ENCODE results near the gene THBS4.

The THBS4 gene

GRCh38 chr5:80048084-80048780 is 13.1 kb downstream of the THBS4 start:
- no peak for DNase-seq

DNA sequence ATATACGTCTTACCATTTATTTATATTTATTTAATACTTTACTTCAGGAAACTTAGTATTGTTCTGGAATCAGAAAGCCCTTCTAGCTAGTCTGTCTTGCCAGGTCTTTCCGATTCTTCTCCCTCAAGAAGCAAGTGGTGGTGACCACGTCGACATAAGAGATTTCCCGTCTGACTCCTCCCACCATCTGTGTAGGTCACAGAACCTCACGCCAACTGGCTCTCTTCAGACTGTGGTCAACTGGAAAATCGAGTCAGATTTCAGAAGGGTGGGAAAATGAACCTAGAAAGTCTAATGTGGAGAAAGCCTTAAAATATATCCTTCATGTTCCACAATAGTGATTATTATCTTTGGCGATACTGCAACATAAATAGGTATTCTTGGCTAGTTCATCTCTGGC is 17.3 kb downstream of the THBS4 start:
- DNase-seq = no peak

GRCh38 chr5:80054682-80055081 is 19.5 kb downstream of the THBS4 start:
- peak; percentile 52 for DNase-seq

DNA sequence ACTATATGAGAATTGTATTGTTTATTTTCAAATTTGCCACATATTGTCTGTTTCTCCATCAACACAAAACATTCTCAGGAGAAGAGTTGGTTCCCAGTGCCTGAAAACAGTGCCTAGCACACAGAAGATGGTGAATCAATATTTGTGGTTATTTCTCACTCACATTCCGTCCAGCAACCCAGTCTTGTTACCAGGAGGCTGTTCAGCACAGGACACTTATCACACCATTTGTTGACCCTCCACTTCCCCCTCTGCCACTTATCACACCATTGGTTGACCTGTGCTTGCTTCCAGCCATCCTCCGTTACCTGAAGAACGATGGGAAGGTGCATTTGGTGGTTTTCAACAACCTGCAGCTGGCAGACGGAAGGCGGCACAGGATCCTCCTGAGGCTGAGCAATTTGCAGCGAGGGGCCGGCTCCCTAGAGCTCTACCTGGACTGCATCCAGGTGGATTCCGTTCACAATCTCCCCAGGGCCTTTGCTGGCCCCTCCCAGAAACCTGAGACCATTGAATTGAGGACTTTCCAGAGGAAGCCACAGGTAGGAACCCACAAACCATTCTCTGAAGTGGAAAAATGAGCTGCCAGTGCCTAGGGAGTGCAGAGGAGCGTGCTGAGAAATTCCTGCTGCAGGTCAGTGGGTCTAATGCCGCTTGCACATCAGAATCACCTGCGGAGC is 20.5 kb downstream of the THBS4 start:
- no peak for DNase-seq

DNA sequence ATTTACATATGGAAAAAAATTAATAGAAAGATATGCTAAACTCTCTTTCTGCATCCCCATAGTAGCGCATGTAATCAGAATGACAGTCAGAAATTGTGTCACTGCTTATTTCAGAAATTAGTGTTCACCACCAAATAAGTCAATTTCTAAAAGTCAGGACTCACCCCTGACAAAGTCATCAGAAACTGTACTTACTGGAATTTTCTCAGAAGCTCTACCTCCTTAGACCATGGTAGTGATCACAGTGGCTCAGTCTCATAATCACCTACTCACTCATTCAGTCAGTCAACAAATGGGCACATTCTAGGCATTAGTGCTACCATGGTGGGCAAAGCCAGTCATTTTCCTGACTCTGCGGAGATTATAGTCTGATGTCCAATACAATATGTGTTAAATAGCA is 22.0 kb downstream of the THBS4 start:
- no peak for DNase-seq

DNA sequence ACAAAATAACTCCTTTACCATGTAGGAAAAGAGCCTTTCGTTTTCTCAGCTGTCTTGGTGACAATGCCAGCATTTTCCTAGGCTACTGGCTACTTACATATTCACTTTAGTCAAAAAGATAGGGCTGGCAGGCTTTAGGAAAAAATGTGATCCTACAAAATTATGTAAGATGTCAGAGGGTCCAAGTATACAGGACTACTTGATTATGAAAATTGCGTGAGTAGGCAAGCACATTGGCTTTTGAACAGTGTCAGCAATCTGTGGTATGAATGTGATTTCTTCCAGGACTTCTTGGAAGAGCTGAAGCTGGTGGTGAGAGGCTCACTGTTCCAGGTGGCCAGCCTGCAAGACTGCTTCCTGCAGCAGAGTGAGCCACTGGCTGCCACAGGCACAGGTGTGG is 22.8 kb downstream of the THBS4 start:
- DNase-seq = no peak

- DNase-seq = no peak
Measured at GRCh38 chr5:80059354-80059980, 24.3 kb downstream of the THBS4 start.

DNA sequence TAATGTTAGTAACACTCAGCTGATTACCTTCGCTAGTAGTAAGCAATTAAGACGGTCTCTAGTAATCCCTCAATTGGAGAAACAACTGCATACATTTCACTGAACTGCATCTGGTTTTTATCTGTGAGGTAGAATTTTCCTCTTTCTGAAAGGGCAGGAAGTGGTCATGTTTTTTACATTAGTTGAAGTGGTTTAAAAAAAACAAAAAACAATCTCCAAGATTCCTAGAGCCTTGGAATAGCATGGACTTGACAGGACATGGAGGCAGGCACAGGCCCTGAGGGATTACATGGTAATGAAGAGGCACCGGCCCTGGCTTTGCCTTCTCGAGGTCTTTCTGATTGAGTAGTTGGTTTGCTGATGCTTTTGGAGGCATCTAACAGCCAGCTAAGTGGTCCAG is 25.8 kb downstream of the THBS4 start:
- peak; percentile 6 for DNase-seq

GRCh38 chr5:80061547-80061946 is 26.4 kb downstream of the THBS4 start:
- DNase-seq = no peak

DNA sequence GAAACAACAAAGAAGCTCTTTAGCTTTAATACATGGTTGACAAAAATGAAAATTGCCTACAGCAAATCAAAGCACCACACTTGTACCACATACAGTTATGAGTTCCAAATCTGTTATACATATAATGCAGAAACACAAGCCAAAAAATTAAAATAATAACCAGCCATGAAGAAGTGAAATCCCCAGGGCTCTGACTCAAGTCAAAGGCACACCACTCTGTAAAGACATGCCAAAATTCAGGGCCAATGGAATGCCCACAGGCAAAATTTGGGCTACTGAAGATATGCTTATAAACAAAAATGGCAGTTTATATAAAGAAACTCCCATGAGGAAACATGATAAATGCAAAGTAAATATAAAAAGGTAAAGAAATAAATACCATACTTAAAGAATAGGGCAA is 29.0 kb downstream of the THBS4 start:
- DNase-seq = peak; percentile 12

GRCh38 chr5:80067016-80067415 is 31.9 kb downstream of the THBS4 start:
- no peak for DNase-seq

- no peak for DNase-seq
Measured at GRCh38 chr5:80067531-80068245, 32.5 kb downstream of the THBS4 start.

GRCh38 chr5:80068246-80068636 is 33.1 kb downstream of the THBS4 start:
- no peak for DNase-seq

- DNase-seq = no peak
Measured at GRCh38 chr5:80068775-80069174, 33.6 kb downstream of the THBS4 start.

- no peak for DNase-seq
Measured at GRCh38 chr5:80069251-80069800, 34.2 kb downstream of the THBS4 start.

- no peak for DNase-seq
Measured at GRCh38 chr5:80069918-80070318, 34.8 kb downstream of the THBS4 start.

DNA sequence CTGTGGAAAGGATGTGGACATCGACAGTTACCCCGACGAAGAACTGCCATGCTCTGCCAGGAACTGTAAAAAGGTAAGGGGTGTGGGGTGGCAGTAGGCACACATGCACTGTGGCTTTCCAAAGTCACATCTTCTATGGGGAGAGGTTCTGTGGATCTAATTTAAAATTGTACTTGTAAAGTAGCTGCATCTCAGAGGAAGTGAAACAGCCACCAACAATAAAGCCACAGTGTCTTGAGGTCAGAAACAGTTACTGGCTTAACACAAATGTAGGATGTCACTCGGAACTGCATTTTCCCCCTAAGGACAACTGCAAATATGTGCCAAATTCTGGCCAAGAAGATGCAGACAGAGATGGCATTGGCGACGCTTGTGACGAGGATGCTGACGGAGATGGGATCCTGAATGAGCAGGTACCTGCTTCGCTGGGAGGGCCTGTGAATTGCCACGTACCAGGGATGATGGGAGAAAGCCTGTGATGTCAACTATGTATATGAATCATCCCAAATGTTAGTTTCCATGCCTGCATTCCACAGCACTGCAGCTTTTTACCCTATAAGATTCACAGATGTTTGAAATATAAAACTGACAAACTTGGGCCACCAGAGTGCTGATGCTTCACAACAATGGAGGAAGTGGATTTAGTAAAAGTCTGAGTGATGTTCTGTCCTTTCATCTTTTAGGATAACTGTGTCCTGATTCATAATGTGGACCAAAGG is 35.3 kb downstream of the THBS4 start:
- DNase-seq = peak; percentile 15

DNA sequence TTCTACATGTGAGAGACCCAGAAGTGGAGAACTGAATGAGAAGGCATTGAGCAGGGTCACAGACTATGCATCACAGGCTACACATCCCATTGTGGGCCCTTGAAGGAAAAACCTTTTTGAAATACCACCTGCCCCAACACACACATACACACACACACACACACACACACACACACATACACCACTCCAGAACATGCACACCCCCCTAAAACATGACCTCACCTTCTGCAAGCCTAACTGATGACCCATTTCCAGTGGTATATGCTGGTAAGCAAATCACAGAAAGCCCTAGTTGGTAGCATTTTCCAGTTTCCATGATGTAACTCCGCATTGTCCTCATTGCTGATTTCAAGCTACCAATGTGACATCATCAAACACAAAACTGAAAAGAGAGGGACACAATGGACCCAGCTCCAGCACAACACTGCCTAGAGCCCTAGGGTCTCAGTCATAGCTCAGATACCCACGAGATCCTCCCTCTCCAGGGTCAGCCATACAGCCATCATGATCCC is 36.4 kb downstream of the THBS4 start:
- DNase-seq = no peak

GRCh38 chr5:80072103-80073073 is 37.2 kb downstream of the THBS4 start:
- DNase-seq = peak; percentile 35

- DNase-seq = no peak
Measured at GRCh38 chr5:80076131-80077050, 41.2 kb downstream of the THBS4 start.
